Mesenchymal stem cell (in vitro differentiated cells and primary cell): ENCODE results near the gene PIGT.

Experiments used
- DNase-seq: peaks from one replicate; pipeline ENCODE4 v3.0.0-alpha.2; 2013
- H2AFZ ChIP-seq: one replicate; pipeline ENCODE4 v1.6.1; 2013; ENCODE audit warnings: low read depth, mild to moderate bottlenecking, control low read depth, inconsistent platforms, low read length, moderate library complexity
- H2AK5ac ChIP-seq: 2 replicates; pipeline ENCODE4 v1.6.1; 2013; ENCODE audit warnings: low read length, moderate library complexity, mild to moderate bottlenecking, inconsistent platforms; ENCODE audit not compliant: severe bottlenecking
- H2BK120ac ChIP-seq: one replicate; pipeline ENCODE4 v1.6.1; 2013; ENCODE audit warnings: low read depth, mild to moderate bottlenecking, inconsistent platforms, low read length, moderate library complexity
- H2BK12ac ChIP-seq, 2 experiments: one replicate each; pipeline ENCODE4 v1.6.1; 2013; ENCODE audit warnings: inconsistent platforms in 2 of 2, low read length in 2 of 2, mild to moderate bottlenecking in 2 of 2, moderate library complexity in 2 of 2, control low read depth in 1 of 2
- H2BK15ac ChIP-seq: one replicate; pipeline ENCODE4 v1.6.1; 2013; ENCODE audit warnings: mild to moderate bottlenecking, low read depth, inconsistent platforms; ENCODE audit not compliant: poor library complexity, severe bottlenecking
- H2BK5ac ChIP-seq: 2 replicates; pipeline ENCODE4 v1.6.1; 2013; ENCODE audit warnings: low read depth, mild to moderate bottlenecking, low read length, control low read depth, inconsistent platforms; ENCODE audit not compliant: poor library complexity, severe bottlenecking
- H3K14ac ChIP-seq, 2 experiments: one replicate each; pipeline ENCODE4 v1.6.1; 2013; ENCODE audit warnings: inconsistent platforms in 2 of 2, low read length in 2 of 2, control low read depth in 1 of 2, mild to moderate bottlenecking in 1 of 2, moderate library complexity in 1 of 2
- H3K18ac ChIP-seq, 2 experiments: one replicate each; pipeline ENCODE4 v1.6.1; 2013; ENCODE audit warnings: inconsistent platforms in 2 of 2, low read length in 2 of 2, control low read depth in 1 of 2, low read depth in 1 of 2, mild to moderate bottlenecking in 1 of 2
- H3K23ac ChIP-seq, 2 experiments: one replicate each; pipeline ENCODE4 v1.6.1; 2013; ENCODE audit warnings: inconsistent platforms in 2 of 2, low read length in 2 of 2, mild to moderate bottlenecking in 2 of 2, moderate library complexity in 2 of 2, control low read depth in 1 of 2
- H3K27ac ChIP-seq: 2 replicates; pipeline ENCODE4 v1.5.1; 2013; ENCODE audit warnings: mild to moderate bottlenecking, moderate library complexity, low read length, control low read depth, inconsistent platforms; ENCODE audit not compliant: poor library complexity, severe bottlenecking
- H3K27me3 ChIP-seq, 2 experiments: 2 replicates each; pipeline versions ENCODE4 v1.6.1 to v1.7.0; 2013; ENCODE audit warnings: low read length in 2 of 2, mild to moderate bottlenecking in 2 of 2, moderate library complexity in 2 of 2, control low read depth in 1 of 2, inconsistent platforms in 1 of 2; ENCODE audit not compliant: control insufficient read depth in 1 of 2, insufficient read depth in 1 of 2
- H3K36me3 ChIP-seq, 2 experiments: 2 replicates each; pipeline versions ENCODE4 v1.6.1 to v1.7.0; 2013; ENCODE audit warnings: low read length in 2 of 2, control low read depth in 1 of 2, inconsistent platforms in 1 of 2, low read depth in 1 of 2, mild to moderate bottlenecking in 1 of 2; ENCODE audit not compliant: insufficient read depth in 2 of 2, control insufficient read depth in 1 of 2
- H3K4ac ChIP-seq, 2 experiments: one replicate each; pipeline ENCODE4 v1.6.1; 2013; ENCODE audit warnings: inconsistent platforms in 2 of 2, low read length in 2 of 2, mild to moderate bottlenecking in 2 of 2, moderate library complexity in 2 of 2, control low read depth in 1 of 2, low read depth in 1 of 2
- H3K4me1 ChIP-seq: 2 replicates; pipeline ENCODE4 v1.6.1; 2013; ENCODE audit warnings: low read depth, low read length, control low read depth; ENCODE audit not compliant: control insufficient read depth, insufficient read depth
- H3K4me2 ChIP-seq: 2 replicates; pipeline ENCODE4 v1.6.1; 2013; ENCODE audit warnings: low read length, mild to moderate bottlenecking, inconsistent platforms; ENCODE audit not compliant: poor library complexity, severe bottlenecking
- H3K4me3 ChIP-seq, 2 experiments: 2 replicates each; pipeline versions ENCODE4 v1.5.1 to v1.7.0; 2013; ENCODE audit warnings: low read length in 2 of 2, mild to moderate bottlenecking in 2 of 2, control low read depth in 1 of 2, low read depth in 1 of 2; ENCODE audit not compliant: insufficient read depth in 1 of 2
- H3K79me1 ChIP-seq: replicated peaks from 2 replicates; pipeline ENCODE4 v1.6.1; 2013; ENCODE audit warnings: mild to moderate bottlenecking, control low read depth, low read length, inconsistent platforms; ENCODE audit not compliant: poor library complexity, severe bottlenecking
- H3K9ac ChIP-seq: 2 replicates; pipeline ENCODE4 v1.7.0; 2013; ENCODE audit warnings: mild to moderate bottlenecking, low read length, moderate library complexity
- H3K9me3 ChIP-seq: 2 replicates; pipeline ENCODE4 v1.7.0; 2013; ENCODE audit warnings: mild to moderate bottlenecking, low read length; ENCODE audit not compliant: control insufficient read depth
- H4K8ac ChIP-seq: one replicate; pipeline ENCODE4 v1.6.1; 2013; ENCODE audit warnings: inconsistent platforms, mild to moderate bottlenecking, low read length, moderate library complexity
- H4K91ac ChIP-seq: one replicate; pipeline ENCODE4 v1.6.1; 2013; ENCODE audit warnings: mild to moderate bottlenecking, low read length, inconsistent platforms
- WGBS: methylation state at CpG from one replicate; pipeline ENCODE4 v1.1.7; 2013; ENCODE audit warnings: mixed read lengths; 5-methylcytosine and 5-hydroxymethylcytosine counted together

The PIGT gene

DNA sequence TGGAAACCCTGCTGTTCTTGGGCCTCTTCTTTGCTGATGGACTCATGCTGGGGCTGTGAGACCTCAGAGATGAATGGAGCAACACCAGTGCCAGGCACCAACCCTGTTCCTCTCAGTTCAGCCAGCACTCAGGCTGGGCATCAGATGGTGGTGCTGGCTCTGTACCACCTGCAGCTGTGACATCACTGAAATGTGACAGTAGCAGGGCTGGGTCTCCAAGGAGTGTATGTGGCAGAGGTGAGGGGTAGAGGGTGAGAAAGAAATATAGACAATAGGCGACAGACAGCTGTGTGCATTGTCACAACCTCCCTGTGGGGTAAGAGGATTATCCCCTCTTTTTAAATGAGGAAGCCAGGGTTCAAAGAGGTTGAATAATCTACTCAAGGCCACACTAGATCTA lies 37.8 kb upstream of the PIGT start, which contains the start of gene TP53TG5:
TP53TG5 (minus strand) TSS at position 135 of the 400 bp plus-strand sequence; CDS start at position 46, 89 bp downstream.
- H4K8ac ChIP-seq = no peak within 1 kb of the TSS

DNA sequence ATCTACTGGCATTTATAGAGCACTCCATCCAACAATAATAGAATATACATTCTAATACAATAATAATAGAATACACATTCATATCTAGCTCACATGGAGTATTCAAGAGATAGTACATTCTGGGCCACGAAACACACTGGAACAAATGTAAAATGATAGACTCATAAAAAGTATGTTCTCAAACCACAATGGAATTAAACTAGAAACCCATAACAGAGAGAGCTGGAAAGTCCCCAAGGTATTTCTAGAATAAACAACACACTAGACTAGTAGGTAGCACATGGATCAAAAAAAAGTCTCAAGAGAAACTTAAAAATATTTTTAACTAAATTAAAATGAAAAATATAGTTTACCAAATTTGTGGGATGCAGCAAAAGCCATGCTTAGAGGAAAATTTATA lies 28.7 kb upstream of the PIGT start:
- Histone ChIP-seq H3K4me3 (no peak overlapping the region), H4K91ac (no peak overlapping the region), H3K27ac (no peak overlapping the region), H3K9me3 (peaks cover 6% of the 10 kb centered on the region), H2AFZ (no peak overlapping the region), H2BK5ac (no peak overlapping the region), H3K36me3 (no peaks in the 10 kb centered on the region), H2AK5ac (no peak overlapping the region), H2BK120ac (no peak overlapping the region), H3K9ac (no peak overlapping the region), H3K4ac (no peak overlapping the region), H3K14ac (no peak overlapping the region), H3K18ac (no peak overlapping the region), H3K79me1 (peaks cover 3% of the 10 kb centered on the region), H2BK15ac (no peak overlapping the region), H2BK12ac (no peak overlapping the region), H4K8ac (no peak overlapping the region), H3K23ac (no peak overlapping the region), H3K4me1 (no peaks in the 10 kb centered on the region), H3K27me3 (no peaks in the 10 kb centered on the region), H3K4me2 (no peak overlapping the region)
- no peak for DNase-seq
- WGBS = 80% methylated on average over 1 of the region's 1 CpG

More for the DNA sequence above, 37.8 kb upstream of the PIGT start, which contains the start of gene TP53TG5:
- no peak within 1 kb of the TSS for H2AK5ac ChIP-seq
- H3K18ac ChIP-seq = no peak within 1 kb of the TSS
- DNase-seq = no peak
- H3K4me2 ChIP-seq = no peak within 1 kb of the TSS
- WGBS = 100% methylated on average over 1 of the region's 1 CpG
- H2AFZ ChIP-seq = no peak within 1 kb of the TSS
- H3K14ac ChIP-seq = no peak within 1 kb of the TSS
- H4K91ac ChIP-seq = no peak within 1 kb of the TSS
- no peak within 1 kb of the TSS for H2BK12ac ChIP-seq
- H3K27me3 ChIP-seq = no peaks in the 10 kb centered on the region
- H3K27ac ChIP-seq = no peak within 1 kb of the TSS
- peaks cover 9% of the 10 kb centered on the region for H3K4me1 ChIP-seq
- no peak within 1 kb of the TSS for H3K4ac ChIP-seq
- H3K23ac ChIP-seq = no peak within 1 kb of the TSS
- no peak within 1 kb of the TSS for H3K4me3 ChIP-seq
- H3K9me3 ChIP-seq = no peaks in the 10 kb centered on the region
- no peak within 1 kb of the TSS for H3K9ac ChIP-seq
- no peak within 1 kb of the TSS for H2BK15ac ChIP-seq
- H3K79me1 ChIP-seq = peaks cover 4% of the 10 kb centered on the region
- no peak within 1 kb of the TSS for H2BK120ac ChIP-seq
- peaks cover 7% of the 10 kb centered on the region in 2 experiments for H3K36me3 ChIP-seq
- no peak within 1 kb of the TSS for H2BK5ac ChIP-seq

DNA sequence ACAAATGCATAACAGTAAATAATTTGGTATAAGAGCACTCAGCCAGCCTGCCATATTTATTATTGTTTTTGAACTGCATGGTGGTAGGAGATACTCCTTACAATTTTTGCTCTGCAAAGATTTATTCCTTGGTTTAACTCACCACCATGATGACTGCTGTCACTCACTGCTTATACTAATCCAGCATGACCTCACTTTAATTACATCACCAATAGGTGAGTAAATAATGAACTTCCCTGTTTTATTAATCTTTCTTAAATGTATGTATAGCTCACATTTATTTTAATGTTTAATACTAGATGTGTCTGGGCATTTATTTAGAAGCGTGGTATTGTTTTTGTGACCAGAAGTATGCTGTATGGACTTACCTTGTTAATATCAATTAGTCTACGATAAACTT lies 25.0 kb upstream of the PIGT start:
- Histone ChIP-seq H3K9ac (no peak overlapping the region), H3K4me3 (no peak overlapping the region), H3K23ac (no peak overlapping the region), H2AFZ (no peak overlapping the region), H3K4ac (no peak overlapping the region), H2BK15ac (no peak overlapping the region), H4K91ac (no peak overlapping the region), H2AK5ac (no peak overlapping the region), H3K14ac (no peak overlapping the region), H3K18ac (no peak overlapping the region), H3K4me2 (no peak overlapping the region), H3K36me3 (peaks cover 0 to 11% of the 10 kb centered on the region in 2 experiments), H2BK5ac (no peak overlapping the region), H3K9me3 (peaks cover 6% of the 10 kb centered on the region), H4K8ac (no peak overlapping the region), H3K27me3 (no peaks in the 10 kb centered on the region), H3K79me1 (peaks cover 3% of the 10 kb centered on the region), H2BK12ac (no peak overlapping the region), H2BK120ac (no peak overlapping the region), H3K27ac (no peak overlapping the region), H3K4me1 (no peaks in the 10 kb centered on the region)
- no CpG with 5 or more reads among the region's 2 CpGs for WGBS
- DNase-seq = no peak

DNA sequence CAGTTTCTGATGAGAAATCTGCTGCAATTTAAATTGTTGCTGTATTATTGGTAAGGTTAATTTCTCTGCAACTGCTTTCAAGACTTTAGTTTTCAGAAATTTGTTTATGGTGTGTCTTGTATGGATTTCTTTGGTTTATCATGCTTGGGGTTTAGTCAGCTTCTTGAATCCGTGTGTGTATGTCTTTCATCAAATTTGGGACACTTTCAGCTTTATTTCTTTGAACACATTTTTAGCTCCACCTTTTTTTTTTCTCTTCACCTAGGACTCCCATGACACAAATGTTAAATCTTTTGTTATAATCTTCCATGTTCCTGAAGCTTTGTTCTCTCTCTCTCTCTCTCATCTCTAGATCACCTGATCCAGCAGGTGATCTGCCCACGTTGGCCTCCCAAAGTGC lies 24.4 kb upstream of the PIGT start:
- Histone ChIP-seq H3K23ac (no peak overlapping the region), H3K4me1 (no peaks in the 10 kb centered on the region), H3K36me3 (peaks cover 0 to 11% of the 10 kb centered on the region in 2 experiments), H2BK5ac (no peak overlapping the region), H4K8ac (no peak overlapping the region), H3K79me1 (peaks cover 2% of the 10 kb centered on the region), H2AFZ (no peak overlapping the region), H3K27ac (no peak overlapping the region), H3K18ac (no peak overlapping the region), H2AK5ac (no peak overlapping the region), H3K4me2 (no peak overlapping the region), H3K4me3 (no peak overlapping the region), H4K91ac (no peak overlapping the region), H2BK120ac (no peak overlapping the region), H3K14ac (no peak overlapping the region), H3K4ac (no peak overlapping the region), H3K9ac (no peak overlapping the region), H3K27me3 (no peaks in the 10 kb centered on the region), H3K9me3 (peaks cover 6% of the 10 kb centered on the region), H2BK15ac (no peak overlapping the region), H2BK12ac (no peak overlapping the region)
- no peak for DNase-seq
- 79% methylated on average over 1 of the region's 2 CpGs for WGBS
